HPDE6-E6E7 (cell line): ENCODE data around the gene DCDC1.

Source experiments
- DNase-seq: peaks from one replicate; pipeline ENCODE4 v3.0.0; 2011; ENCODE audit warnings: missing footprints; ENCODE audit errors: extremely low spot score

Gene DCDC1

DNA sequence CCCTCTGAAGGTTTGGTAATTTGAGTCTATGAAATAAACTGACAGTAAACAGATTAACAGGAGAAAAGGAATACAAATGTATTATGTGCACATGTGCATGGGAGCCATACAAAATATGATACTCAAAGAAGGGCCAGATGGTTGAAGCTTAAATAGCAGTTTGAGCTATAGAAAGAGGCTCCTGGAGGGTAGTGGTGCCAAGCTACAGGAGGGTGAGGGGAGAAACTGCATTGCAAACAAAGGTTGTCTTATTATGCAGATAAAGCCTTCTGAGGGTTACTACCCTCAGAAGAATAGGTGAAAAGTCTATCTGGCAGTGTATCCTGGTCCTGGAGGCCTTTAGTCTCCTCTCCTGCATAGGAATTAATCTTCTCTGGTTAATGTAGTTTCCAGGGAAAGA lies 516.1 kb downstream of the DCDC1 start:
- DNase-seq = no peak

DNA sequence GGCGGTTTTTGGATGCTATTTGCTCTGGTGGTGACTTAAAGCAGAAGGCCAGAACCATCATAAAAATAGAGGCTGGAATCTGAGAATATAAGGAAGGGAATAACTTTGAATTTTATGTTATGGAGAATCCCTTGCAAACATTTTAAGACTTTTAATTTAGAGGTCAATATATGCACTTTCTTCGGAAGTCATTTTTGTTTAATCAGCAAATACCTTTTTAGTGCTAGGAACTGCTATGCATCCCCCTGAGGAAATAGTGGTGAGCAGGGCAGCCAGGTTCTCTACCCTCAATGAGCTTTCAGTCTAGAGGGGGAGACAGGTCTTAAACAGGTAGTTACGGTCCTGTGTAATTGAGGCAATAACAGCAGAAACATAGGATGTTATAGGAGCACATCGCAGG lies 516.9 kb downstream of the DCDC1 start:
- no peak for DNase-seq

DNA sequence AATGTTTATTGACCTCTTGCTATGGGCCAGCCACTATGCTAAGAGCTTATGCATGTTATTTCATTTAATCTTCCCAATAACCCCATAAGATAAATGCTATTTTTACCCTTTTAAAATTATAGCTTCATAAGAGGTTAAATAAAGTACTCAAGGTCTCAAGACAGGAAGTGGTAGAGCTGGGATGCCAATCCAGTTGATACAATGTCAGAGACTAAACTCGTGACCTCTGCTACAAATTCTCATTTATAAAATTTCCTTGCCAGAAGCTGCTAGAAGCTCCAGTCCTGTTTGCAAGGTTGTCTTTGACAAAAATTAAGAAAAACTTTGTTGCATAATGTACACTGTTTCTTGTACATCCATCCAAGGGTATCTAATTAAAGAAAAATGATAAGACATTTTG lies 517.4 kb downstream of the DCDC1 start:
- DNase-seq = no peak

DNA sequence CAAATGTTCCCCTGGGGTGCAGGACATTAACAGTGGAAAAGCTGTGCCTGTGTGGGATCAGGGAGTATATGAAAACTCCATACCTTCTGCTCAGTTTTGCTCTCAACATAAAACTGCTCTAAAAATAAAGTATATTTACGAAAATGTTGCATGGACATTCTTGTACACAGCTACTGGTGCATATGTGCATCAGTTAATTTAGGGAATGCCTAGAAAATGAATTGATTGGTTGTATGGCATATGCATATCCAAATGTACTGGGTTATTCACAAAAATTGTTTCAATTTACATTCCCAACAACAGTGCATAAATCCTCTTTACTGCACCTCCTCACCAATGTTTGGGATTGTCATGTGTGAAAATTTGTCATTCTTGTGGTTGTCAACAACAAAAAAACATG lies 532.3 kb downstream of the DCDC1 start:
- no peak for DNase-seq

DNA sequence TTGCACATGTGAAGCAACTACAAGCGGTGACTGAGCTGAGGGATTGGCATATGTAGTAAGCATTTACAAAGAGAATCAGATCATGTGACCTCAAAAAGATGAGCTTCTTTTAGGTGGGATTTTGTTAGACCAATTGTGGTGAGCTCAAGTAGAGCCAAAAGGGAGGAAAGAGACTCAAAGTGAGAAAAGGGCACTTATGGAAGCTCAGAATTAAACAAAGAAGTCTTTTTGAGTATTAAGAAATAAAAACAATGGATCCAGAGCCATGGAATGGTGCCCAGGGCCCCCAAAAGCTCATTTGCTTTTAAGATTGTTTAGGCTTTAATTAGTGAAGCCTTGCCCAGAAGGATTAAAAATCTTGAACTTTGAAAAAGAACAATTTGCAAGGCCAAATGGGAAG lies 536.7 kb downstream of the DCDC1 start:
- DNase-seq = no peak

DNA sequence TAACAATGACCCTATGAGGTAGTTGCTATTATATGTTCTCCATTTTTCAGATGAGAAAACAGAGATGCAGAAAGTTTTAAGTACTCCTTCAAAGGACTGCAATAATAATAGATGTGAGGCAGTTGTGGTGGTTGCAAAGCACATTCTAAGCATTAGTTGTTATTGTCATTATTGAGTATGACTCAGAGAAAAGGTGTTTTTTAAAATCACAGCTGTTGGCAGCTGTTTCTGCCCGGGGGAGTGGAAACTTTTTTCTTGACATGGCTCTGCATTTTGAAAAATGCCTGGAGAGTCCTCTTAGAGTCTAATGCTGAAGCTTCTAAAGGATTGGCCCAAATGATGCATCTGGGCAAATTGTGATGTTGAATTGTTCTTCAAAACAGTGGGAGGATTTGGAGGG lies 538.9 kb downstream of the DCDC1 start:
- no peak for DNase-seq

DNA sequence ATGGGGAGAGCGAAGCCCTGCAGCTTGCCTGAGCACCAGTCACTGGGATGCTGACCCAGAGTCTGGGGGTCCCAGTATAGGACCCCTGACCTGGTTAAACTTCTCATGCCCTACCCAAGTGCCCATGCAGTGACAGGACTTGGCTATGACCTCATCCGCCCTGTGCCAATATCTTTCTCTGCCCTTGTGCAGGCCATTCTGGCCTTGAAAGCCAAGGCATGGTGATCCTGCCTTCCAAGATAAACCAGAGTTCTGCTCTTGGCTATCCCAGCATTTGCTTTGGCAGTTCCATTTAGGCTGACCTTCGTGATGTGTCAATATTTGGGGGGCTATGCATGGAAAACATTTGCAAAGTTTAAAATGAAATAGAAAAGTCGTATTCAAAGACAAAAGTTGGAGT lies 542.6 kb downstream of the DCDC1 start:
- no peak for DNase-seq

DNA sequence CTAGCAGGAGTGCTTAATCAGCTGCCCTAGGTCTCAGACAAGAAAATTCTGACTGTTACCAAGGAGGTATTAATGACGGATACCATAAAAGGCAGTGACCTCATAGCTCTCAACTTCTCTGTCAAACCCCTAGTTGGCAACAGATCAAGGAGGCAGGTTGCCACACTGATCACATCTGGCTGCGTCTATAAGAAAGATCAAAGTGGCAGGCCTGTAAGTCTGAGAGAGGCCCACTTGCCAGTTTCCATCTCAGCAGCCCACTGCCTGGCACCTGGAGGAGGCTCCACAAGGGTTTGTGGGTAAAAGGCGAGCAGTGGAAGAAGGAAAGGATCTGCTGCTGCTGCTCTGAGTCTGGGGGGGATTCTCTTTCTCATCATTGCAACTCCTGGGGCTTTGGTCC lies 543.8 kb downstream of the DCDC1 start:
- DNase-seq = no peak

DNA sequence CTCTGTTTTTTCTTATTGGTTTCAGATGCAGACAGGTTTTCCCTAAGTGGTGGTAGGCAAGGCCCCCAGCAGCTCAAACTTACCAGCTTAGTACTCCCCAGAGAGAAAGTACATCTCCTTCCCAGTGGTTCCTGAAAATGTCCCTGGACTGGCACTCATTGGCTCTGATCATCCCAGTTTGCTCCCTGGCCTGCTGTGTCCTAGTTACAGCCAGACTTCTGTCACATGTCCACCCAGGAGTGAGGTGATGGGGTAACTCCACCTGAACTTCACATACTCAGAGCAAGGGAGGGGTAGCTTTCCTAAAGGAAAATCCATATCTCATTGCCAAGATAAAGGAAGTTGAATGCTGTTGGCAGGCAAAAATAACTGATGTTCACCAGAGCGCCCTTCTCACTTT lies 546.4 kb downstream of the DCDC1 start:
- no peak for DNase-seq

DNA sequence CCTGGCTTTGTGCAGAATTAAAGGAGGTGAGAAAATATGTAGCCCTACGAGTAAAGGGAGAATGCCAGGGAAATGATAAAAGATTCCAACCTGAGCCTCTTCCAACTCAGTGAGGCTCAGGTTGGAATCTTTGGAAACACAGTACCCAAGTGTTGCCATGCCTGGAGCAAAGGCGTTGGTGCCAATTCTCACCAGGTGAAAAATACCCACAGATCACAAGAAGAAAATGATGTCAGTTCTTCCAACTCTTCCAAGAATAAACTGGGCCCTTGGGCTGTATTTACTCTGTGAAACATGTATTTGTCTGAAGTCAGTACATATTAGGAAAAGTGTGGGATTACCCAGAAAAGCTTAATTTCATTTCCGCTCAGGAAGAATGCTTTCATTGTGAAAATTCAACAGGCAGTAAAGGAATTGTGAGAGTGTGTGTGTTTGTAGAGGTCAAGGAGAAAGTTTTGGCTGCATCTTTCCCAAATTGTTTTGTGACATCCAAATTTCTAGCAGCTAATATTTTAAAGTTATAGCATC lies 548.0 kb downstream of the DCDC1 start:
- DNase-seq = no peak

DNA sequence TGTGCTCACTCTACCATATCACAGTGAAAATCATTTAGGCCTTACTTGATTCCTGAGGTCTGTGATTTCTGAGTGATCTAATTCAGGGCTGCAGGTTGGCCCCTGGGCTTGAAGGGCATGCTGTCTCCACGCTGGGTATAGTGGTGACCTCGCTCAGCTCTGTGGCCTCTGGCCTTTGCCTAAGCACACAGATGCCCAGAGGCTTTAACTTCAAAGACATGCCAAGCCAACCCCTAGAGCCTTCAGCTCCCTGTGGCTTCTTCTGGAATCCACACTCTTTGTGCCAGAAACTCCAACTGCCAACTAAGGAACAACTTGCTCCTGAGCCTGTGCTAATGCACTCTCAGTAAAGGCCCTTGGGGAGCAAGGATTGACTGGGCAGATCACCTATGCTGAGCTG lies 550.8 kb downstream of the DCDC1 start:
- DNase-seq = no peak

DNA sequence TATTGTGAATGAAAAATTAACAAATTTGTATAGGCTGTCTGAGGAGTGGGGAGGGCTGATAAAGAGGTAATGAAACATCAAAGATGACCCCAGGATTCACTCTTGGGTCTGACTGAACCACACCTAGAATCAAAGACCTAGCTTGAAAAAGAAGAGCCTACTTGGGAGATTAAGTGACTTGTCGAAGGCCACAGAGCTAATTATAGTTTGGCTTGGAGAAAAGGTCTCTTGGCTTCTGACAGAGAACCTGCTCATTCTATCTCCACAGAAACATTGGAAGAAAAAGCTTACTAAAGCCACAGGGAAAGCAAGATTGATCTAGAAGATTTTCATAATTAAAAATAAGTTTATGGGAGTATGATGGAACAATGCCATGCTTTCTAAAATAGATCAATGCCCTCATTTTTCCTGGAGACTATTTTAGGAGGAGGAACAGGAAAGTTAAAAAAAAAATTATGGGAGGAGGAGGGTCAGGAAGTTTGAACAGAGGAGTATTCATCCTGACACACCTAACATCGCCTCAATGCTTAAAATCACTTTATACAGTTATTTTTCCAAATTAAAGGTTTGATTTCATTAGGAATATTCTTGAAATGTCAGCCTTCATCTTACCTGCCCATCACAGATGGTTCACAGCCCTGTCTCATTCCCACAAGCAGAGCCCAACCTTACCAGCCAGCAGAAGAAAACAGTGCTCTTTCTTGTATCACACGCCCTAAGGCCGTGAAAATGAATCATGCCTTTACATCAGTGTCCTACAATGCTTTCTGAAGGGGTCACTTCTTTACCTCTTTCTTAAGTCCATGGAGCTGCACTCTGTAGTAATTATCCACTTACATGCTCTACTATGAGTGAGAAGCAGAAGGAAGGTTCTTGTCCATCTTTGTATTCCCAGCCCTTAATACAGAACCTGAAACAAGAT lies 552.3 kb downstream of the DCDC1 start:
- DNase-seq = no peak

DNA sequence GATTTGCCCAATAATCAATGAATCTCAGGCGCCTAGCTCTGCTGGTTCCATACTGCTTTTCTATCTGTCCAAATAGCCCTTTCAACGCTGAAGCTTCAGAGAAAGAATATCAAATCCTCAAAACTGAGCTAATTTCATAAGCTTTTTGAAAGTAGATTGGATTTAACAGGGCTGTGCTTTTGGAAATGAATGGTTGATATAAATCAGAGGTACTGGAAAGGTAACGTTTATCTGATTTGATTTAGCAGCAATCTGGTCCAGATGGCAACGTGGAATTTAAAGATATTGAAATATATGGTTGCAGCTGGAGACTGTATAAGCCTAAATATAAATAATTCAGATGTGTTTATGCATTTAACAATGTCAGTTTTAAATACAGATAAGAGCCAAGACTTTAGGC lies 553.9 kb downstream of the DCDC1 start:
- DNase-seq = no peak

DNA sequence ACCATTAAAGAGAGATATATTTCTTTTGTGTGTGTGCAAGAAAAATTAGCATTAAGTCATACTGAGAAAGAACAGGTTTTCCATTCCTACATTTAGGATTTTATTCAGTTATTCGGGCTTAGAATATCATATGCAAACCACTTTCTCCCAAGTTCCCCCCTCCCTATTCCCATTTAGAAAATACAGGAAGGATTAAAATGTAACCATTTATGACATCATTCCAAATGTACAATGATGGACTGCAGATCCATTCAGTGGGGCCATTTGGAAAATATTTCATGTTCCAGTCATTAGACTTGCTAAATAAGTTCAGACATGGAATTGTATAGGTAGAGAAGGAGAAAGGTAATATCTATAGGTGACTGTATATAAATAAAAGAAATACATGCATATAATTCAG lies 554.8 kb downstream of the DCDC1 start:
- DNase-seq = no peak
